ENCODE measurements around the gene OTUD1.
"Not testable (repeated sequence)": the region's sequence is repeated elsewhere in the genome, so short reads cannot be mapped to it uniquely, and the experiment has no call there.

OTUD1 gene, protein sequence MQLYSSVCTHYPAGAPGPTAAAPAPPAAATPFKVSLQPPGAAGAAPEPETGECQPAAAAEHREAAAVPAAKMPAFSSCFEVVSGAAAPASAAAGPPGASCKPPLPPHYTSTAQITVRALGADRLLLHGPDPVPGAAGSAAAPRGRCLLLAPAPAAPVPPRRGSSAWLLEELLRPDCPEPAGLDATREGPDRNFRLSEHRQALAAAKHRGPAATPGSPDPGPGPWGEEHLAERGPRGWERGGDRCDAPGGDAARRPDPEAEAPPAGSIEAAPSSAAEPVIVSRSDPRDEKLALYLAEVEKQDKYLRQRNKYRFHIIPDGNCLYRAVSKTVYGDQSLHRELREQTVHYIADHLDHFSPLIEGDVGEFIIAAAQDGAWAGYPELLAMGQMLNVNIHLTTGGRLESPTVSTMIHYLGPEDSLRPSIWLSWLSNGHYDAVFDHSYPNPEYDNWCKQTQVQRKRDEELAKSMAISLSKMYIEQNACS

DNA sequence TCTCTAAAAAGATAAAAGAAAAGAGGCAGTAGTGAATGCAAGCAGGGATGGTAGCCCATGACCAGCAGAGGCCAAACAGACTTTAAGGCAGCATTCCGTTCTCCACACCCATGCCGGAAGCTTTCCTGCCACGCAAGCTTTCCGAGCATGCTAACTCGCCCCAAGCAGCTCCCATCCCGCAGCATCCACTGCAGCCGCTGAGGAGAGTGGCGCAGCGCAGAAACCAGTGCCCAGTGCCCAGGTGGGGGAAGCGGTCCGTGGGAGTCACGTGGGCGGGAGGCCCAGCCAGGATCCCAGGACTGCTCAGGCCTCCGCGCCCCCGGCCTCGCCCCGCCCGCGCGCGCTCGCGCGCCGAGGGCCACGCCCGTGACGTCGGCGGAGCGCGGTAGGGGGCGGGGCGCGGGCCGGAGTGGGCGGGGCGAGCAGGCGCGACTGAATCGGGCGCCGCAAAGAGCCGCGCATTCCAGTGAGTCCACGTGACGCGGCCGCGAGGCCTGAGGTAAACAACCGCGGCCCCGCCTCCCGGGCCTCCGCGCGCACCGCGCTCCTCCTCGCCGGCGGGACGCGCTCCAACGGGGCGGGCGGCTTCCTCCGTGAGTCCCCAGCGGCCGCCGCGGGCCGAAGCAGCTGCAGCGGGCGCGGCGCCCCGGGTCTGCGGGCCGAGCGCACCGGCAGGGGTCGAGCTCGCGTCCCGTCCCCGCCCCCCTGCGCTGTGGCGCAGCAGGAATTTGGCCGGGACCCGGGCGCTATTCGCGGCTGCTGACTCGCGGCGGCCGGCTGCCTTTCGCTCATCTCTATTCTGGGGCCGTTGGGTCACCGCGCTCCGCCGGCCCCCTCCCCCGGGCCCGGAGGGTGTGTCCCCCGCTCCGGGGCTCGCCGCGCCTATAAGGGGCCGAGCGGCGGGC is at the start of gene OTUD1:
Gene OTUD1, plus strand, starts transcription at position 529 of the 905 bp plus-strand sequence. CDS start 383 bp downstream, outside the sequence.
- peak; percentile 88 for DNase-seq (ENCODE audit: low spot score)

DNA sequence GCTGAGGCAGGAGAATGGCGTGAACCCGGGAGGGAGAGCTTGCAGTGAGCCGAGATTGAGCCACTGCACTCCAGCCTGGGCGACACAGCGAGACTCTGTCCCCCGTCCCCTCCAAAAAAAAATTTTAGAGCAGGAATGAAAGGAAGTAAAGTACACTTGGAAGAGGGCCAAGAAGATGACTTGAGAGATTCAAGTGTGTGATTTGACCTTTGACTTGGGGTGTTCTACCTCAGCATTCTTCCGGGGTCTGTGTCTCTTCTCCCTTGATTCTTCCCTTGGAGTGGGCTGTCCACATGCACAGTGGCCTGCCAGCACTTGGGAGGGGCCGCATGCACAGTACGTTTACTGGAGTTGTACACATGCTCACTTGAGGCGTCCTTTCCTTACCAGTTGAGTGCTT is 48.5 kb upstream of the OTUD1 start:
- DNase-seq (ENCODE audit: low spot score), result not testable (repeated sequence)

DNA sequence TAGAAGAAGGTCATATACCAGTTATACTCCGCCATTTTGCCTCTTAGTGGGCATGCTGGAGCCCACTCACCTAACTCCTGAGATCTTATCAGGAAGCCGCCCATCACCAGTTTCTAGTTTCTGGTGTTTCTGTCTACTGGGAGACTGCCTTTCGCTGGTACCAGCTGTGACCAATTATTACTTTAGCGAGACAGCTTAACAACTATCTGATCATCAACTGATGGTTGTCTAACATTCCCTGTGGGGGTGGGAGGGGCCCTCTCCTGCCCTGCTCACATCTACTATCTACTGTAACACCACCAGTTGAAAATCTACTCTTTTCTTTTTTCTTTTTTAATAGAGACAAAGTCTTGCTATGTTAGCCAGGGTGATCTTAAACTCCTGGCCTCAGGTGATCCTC is 48.1 kb upstream of the OTUD1 start:
- no peak for DNase-seq (ENCODE audit: low spot score)

DNA sequence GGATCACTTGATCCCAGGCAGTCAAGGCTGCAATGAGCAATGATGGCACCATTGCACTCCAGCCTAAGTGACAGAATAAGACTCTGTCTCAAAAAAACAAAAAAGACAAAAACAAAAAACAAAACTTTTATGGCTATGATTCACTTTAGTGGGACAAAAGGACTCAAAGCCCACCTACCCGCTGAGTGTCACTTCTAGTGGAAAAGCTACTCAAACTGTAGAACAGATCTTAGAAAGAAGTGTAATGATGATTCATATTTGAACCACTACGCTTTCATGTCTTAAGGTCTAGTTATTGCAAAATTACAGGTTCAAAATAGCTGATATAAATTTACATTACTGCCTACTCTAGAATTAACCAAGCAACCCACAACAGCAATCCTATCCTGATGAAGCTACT is 47.1 kb upstream of the OTUD1 start:
- DNase-seq (ENCODE audit: low spot score), result no peak

DNA sequence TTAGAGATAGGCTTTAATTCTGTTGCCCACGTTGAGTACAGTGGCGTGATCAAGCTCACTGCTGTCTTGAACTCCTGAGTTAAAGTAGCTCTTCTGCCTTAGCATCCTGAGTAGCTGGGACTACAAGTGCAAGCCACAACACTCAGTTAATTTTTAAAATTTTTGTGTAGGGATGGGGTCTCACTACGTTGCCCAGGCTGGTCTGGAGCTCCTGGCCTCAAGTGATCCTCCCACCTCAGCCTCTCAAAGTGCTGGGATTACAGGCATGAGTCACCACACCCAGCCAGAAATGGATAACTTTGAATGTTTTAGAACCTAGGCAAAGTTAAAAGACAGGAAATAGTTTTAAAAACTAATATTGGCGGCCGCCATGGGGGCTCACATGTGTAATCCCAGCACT is 43.9 kb upstream of the OTUD1 start:
- DNase-seq (ENCODE audit: low spot score), result no peak

DNA sequence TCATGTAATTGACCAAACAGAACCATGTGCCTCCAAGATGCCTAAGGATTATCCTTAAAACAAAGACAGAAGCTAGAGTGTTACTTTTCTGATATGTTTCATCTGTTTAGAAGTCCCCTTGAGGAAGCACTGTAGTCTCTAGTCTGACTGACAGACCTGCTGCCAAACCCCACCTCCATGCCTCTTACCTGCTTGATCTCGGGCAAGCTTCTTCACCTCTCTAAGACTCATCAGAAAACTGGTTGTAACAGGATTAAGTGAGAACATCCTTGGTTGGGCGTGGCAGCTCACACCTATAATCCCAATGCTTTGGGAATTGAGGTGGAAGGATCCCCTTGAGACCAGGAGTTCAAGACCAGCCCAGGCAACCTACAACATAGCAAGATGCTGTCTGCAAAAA is 42.2 kb upstream of the OTUD1 start:
- no peak for DNase-seq (ENCODE audit: low spot score)

GRCh38 chr10:23399701-23400144 is 39.2 kb upstream of the OTUD1 start:
- DNase-seq (ENCODE audit: low spot score), result peak; percentile 58

DNA sequence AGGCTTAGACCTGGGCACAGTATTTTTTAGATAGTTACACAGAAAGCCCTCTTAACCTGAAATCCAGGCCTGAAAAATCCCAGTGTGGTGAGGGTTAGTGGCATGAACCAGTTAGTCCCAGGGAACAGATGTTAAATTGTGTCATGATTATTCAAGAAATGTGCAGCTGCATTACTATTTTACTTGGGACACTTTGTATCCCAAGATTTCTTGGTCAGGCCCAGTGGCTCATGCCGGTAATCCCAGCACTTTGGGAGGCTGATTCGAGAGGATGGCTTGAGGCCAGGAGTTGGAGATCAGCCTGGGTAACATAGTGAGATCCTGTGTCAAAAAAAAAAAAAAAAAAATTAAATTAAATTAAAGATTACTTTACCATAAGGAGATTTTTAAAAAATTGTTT is 36.0 kb upstream of the OTUD1 start:
- no peak for DNase-seq (ENCODE audit: low spot score)

DNA sequence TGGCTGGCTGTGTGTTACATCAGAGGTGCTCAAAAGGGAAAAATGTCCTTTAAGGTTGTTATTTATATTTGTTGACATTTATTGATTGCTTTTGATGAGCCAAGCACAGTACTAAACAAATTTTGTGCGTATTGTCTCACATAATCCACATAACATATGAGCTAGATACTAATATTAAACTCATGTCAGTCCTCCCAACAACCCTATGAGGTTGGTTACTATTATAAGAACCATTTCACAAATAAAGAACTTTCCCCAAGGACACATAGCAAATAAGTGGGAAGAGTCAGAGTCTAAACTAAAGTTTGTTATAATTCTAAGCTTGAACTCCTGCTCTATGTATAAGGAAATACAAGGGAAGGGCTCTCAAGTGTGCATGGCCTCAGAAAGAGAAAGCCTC is 35.6 kb upstream of the OTUD1 start:
- DNase-seq (ENCODE audit: low spot score), result no peak

- DNase-seq (ENCODE audit: low spot score), result no peak
Measured at GRCh38 chr10:23403719-23404118, 35.2 kb upstream of the OTUD1 start.

DNA sequence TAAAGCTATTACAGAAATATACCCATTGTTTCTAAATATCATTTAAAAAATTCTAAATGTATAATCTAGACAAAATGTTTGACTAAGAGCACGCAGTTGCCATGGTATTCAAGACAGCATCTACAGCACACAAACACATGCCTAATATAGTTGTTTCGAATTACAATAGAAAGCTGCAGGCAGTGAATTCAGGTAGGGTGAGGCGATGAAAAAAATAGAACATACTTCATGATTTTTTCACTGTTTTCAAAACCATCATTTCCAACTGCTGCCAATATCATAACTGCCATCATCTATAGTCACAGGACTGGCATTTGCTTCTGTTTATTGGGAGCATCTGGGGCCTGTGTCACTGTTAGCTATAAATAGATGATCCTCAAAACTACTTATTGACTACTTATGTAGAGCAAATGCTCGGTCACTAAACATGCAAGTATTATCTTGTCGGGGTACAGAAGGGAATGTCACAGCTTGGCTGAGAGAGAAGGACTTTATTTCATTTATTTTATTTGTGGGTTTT is 34.4 kb upstream of the OTUD1 start:
- DNase-seq (ENCODE audit: low spot score), result no peak

DNA sequence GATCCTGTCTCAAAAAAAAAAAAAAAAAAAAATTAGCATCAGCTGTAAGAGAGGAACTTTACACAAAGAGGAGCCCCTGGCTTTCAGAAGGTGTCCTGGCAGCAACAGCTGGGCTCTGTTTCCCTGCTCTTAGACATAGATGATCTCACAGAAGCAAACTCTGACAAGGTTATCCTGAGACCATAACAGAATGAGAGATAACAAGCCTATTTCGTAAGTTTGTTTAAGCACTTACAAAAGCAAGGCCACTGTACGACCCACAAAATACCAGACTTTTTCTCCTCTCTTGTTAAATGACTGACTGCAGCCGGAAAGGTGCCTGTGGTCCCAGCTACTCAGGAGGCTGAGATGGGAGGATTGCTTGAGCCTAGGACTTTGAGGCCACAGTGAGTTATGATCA is 33.3 kb upstream of the OTUD1 start:
- no peak for DNase-seq (ENCODE audit: low spot score)

GRCh38 chr10:23406409-23406808 is 32.5 kb upstream of the OTUD1 start:
- no peak for DNase-seq (ENCODE audit: low spot score)

- DNase-seq (ENCODE audit: low spot score), result no peak
Measured at GRCh38 chr10:23408330-23408976, 30.4 kb upstream of the OTUD1 start.

DNA sequence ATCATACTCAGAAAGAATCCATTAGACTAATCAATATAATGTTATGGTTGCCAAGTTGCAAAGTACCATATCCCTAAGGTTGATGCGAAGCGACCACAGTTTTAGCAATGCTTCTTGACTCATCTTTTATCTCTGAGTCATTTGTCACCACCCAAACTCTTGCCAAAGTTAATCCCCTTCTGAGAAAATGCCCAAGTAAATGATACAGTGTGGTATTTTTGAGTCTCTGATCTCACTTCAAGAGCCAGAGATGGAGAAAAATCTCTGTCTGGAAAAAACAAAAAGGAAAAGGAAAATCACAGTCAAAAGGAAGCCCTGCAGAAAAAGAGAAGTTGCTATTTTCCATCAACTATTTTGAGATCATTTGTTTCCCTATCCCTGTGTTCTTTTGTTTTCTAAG is 26.7 kb upstream of the OTUD1 start:
- DNase-seq (ENCODE audit: low spot score), result no peak

- DNase-seq (ENCODE audit: low spot score), result no peak
Measured at GRCh38 chr10:23413629-23414089, 25.2 kb upstream of the OTUD1 start.

- no peak for DNase-seq (ENCODE audit: low spot score)
Measured at GRCh38 chr10:23414658-23415057, 24.2 kb upstream of the OTUD1 start.

- DNase-seq (ENCODE audit: low spot score), result no peak
Measured at GRCh38 chr10:23417254-23417653, 21.6 kb upstream of the OTUD1 start.

- no peak for DNase-seq (ENCODE audit: low spot score)
Measured at GRCh38 chr10:23418051-23418681, 20.7 kb upstream of the OTUD1 start.

GRCh38 chr10:23419201-23419600 is 19.7 kb upstream of the OTUD1 start:
- DNase-seq (ENCODE audit: low spot score), result no peak

DNA sequence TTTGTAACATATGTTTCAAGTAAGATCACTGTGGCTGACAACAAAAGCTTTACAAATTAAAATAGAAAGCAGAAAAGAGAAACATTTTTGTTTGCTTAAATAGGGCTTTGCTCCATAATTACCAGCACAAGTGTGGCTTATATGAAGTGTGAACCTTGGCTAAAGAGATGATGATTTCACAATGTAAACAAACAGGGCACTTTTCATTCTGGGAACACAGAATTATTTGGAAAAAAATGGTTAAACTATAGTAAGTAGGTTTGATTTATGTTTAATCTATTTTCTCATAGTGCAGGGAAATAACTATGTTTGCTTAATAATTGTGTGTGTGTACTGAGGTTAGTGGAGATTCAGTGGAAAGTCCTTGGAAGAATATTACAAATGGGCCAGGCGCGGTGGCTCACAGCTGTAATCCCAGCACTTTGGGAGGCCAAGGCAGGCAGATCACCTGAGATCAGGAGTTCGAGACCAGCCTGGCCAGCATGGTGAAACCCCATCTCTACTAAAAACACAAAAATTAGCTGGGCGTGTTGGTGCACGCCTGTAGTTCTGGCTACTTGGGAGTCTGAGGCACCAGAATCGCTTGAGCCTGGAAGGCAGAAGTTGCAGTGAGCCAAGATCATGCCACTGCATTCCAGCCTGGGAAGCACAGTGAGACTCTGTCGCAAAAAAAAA is 19.1 kb upstream of the OTUD1 start:
- DNase-seq (ENCODE audit: low spot score), result no peak
